AG10803 (cell line): ENCODE measurements around the gene ILDR2.

Experiments used
- DNase-seq: peaks from one replicate; pipeline ENCODE4 v3.0.0; 2010; ENCODE audit warnings: low read depth
- H3K4me3 ChIP-seq: 2 replicates; pipeline ENCODE4 v1.5.1; 2011; ENCODE audit warnings: mild to moderate bottlenecking, low read length, control low read depth
- TF ChIP-seq, protein P1 (sequence below): conservative IDR thresholded peaks from 2 replicates; pipeline ENCODE4 v1.5.1; 2011; ENCODE audit warnings: mild to moderate bottlenecking, low read length, control low read depth, inconsistent platforms

Gene ILDR2

DNA sequence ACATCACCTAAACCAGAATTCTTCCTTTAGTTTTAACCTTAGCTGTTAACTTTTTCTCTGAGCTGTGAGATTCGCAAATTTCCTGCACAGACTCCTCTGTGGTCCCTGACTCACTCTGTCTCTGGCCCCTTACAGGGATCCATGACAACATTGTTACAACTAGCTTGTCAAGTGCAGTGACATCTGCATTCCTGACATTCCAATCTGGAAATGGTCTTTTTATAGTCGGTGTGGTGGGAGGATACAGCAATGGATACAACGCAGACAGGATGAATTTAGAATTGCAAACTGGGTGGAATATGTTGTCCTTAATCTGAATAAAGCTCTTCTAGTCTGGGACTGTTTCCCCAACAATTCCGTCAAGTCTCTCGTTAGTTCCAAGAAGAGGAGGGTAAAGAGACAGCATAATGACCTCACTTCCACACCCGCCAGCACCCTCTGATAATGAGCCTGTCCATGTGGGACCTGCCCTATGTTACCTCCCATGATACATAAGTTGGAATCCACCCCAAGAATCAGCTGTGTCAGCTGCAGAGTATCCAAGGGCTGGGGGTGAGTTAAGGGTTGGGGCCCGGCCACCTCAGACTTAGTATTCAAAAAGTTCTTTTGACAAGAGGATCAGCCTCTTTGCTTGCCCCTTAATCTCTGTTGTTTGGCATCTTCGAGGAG, 49.4 kb downstream of the ILDR2 start:
- peak; percentile 73 for DNase-seq
- TF ChIP-seq, protein P1, sequence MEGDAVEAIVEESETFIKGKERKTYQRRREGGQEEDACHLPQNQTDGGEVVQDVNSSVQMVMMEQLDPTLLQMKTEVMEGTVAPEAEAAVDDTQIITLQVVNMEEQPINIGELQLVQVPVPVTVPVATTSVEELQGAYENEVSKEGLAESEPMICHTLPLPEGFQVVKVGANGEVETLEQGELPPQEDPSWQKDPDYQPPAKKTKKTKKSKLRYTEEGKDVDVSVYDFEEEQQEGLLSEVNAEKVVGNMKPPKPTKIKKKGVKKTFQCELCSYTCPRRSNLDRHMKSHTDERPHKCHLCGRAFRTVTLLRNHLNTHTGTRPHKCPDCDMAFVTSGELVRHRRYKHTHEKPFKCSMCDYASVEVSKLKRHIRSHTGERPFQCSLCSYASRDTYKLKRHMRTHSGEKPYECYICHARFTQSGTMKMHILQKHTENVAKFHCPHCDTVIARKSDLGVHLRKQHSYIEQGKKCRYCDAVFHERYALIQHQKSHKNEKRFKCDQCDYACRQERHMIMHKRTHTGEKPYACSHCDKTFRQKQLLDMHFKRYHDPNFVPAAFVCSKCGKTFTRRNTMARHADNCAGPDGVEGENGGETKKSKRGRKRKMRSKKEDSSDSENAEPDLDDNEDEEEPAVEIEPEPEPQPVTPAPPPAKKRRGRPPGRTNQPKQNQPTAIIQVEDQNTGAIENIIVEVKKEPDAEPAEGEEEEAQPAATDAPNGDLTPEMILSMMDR: no peak
- H3K4me3 ChIP-seq: no peak overlapping the region

DNA sequence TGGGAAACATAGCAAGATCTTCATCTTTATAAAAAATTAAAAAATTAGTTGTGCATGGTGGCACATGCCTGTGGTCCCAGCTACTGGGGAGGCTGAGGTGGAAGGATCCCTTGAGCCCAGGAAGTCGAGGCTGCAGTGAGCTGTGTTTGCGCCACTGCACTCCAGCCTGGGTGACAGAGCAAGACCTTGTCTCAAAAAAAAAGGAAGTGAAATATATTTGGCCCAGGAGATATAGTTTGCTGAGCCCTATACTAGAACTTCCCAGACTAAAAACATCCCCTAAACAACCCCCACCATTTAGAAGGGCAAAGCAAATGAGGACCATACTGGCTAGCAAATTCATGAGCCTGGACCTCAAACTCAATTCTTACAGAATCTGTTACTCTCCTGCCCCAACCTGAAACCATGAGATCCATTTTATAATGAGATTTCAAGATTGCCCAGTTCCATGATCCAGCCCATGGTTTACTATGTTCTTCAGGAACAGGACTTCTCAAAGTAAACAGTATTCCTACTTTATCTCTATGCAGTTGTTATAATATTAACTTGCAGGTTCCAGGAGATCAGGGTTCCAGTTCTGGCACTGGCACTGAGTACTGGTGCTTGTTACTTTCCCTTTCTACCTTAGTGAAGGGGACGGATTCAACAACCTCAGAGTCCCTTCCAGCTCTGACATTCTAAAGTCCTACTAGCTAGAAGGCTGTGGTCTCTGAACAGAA, 50.4 kb downstream of the ILDR2 start:
- no peak overlapping the region for H3K4me3 ChIP-seq
- TF ChIP-seq, protein P1: no peak
- no peak for DNase-seq

DNA sequence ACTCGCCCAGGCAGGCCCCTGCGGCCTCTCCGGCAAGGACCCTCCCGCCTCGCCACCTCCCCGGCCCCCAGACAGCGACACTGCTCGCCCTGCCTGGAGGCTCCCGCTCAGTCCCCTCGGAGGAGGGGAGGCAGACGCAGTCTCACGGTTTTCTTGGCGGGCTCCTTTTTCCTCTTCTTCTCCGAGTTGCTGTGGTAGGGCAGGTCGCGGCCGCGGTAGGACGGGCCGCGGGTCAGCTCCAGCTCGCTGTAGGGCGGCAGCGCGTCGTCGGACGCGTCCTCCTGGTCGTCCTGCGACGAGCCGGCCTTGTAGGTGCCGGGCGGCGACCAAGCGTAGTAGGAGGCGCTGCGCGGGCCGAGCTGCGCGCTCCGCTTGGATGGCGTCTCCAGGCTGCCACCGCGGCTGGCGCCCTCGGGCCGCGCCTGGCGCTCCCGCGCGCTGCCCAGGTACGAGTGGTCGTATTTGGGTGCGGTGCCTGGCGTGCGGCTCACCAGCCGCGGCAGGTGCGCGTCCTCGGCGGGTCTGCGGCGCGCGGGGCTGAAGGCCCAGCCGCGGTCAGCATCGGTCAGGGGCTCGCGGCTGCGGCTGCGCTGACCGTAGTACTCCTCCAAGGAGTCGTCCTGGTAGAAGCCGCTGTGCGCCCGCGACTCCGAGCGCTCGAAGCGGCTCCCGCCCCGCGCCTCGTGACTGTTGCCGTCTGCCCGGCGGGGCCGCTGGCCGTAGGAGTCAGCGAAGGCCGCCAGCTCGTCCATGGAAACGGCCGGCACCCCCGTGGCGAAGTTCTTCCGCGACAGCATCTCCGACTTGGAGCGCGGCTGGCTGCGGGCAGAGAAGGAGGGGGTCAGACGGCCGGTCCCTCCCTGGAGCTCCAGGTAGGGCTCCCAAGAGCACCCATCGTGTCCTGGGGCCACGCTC, 54.5 kb downstream of the ILDR2 start:
- DNase-seq: no peak
- H3K4me3 ChIP-seq: no peak overlapping the region; the same call in 1 of the 2 replicates
- TF ChIP-seq, protein P1: no peak

DNA sequence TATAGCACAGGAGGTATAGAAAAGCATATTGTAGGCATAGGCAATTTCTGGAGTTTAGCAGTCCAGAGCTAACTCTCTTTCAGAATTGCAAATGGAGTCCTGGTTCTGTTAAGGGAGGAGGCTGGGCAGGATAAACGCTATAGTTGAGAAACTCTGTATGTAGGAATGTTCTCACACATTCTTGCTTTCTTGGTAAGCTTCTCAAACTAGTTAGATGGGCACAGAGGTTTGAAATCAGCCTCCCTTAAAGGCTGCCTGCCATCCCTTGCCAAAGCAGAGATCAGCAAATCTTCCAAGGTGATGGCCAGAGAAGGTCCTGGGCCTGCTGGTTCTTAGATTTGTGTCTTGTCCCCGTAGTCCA, 56.4 kb downstream of the ILDR2 start:
- DNase-seq: peak; percentile 28
- TF ChIP-seq, protein P1: no peak
- H3K4me3 ChIP-seq: no peak overlapping the region

DNA sequence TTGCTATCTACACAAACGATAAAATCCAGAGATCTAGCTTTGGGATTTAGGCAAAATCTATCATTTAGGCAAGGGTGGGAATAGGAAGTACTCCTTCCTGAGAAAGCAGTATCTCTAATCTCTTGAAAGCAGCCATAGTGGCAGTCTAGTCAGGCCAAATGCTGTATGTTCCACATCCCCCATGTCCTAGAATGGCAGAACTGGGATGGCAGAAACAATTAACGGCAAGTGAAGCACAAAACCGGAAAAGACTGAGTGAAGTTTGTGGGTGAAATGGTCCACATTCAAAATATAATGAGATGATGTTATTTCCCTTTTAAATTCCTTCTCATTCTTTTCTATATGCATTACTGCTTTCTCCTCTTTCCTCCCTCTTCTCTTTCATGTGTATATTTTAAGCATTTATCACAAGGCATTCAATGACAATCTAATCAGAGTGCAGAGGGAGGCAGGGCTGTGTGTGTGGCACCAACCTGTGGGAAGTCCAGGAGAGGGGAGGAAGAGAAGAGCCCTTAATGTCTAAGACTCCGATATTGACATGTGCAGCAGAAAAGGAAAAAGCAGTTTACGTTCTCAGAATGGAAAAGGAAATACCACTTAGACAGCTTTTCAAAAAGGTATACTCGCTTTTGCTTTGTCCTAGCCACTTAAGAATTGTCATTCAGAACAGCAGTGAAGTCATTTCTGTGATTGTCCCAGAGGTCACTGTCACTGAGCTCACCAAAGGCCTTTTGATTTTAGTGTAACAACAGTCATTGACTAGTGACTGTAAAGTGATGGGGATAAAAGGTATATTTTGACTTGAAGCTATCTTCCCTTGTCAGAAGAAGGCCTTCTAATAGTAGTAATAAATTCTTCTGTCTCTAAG, 57.0 kb downstream of the ILDR2 start:
- DNase-seq: no peak
- TF ChIP-seq, protein P1: no peak
- H3K4me3 ChIP-seq: no peak overlapping the region

DNA sequence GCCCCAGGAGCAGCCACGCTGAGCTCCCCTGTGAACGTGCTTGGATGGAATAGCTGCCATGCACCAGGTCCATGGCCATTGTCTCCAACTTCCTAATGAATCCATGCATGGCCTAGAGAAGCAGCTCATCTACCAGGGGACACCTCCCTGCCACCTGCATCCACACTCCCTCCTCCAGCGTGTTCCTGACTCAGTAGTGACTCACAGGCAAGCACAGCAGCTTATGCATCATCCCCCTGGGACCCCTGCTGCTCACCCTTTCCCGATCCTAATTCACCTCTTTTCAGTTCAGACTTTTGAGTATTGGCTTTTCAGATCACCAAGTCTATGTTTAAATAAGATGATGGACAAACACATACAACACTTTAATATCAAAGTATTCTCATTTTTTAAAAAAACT, 59.4 kb downstream of the ILDR2 start:
- no peak for DNase-seq
- H3K4me3 ChIP-seq: no peak overlapping the region
- TF ChIP-seq, protein P1: no peak
